HTERT RPE-1 (cell line): ENCODE measurements around the gene TMEM51.
"Not testable (repeated sequence)": the region's sequence is repeated elsewhere in the genome, so short reads cannot be mapped to it uniquely, and the experiment has no call there.

ENCODE experiments used
- in situ Hi-C: fragments of 300-500 bp; cut with MboI; formaldehyde crosslinking; loops from 4 replicates; pipeline ENCODE4 v1.14.3; 2020; ENCODE audit warnings: low sequenced_read_pairs

Gene TMEM51

DNA sequence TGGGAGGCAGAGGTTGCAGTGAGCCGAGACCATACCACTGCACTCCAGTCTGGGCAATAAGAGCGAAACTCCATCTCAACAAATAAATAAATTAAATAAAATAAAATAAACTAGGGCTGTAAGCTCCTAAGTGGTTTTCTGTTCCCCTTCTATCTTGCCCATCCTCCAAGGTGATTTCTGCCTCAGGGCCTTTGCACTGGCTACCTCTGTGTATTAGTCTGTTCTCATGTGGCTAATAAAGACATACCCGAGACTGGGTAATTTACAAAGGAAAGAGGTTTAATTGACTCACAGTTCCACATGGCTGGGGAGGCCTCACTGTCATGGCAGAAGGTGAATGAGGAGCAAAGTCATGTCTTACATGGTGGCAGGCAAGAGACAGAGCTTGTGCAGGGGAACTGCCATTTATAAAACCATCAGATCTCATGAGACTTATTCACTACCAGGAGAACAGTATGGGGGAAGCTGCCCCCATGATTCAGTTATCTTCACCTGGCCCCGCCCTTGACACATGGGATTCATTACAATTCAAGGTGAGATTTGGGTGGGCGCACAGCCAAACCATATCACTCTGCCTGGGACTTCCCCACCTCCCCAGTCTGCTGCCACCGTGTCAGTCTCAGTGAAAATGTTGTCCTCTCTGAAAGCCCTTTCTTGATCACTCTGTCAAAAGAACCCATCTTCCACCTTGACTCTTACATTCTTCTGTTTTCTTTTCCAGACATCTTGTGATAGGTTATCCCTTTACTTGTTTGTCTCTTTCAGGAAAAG lies 22.0 kb downstream of the TMEM51 start:
- in situ Hi-C loops = not testable (repeated sequence)

DNA sequence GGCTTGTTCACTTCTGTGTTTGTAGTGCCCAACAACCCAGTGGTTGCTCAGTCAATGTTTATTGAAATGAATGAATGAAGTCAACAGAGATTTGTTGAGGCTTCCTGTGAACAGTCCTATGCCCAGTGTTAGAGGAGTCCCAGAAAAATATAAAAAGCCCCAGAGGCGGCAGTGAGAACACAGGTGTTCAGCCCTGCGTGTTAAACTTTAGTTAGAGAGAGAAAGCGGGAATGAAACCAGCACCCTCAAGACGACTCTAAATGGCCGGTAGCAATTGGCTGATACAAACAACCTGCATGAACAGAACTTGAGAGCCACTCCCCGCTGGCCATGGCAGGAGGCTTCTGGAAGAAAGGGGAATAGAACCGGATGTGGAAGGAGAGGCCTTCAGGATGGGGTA lies 22.6 kb downstream of the TMEM51 start:
- in situ Hi-C loops = no loop called here

DNA sequence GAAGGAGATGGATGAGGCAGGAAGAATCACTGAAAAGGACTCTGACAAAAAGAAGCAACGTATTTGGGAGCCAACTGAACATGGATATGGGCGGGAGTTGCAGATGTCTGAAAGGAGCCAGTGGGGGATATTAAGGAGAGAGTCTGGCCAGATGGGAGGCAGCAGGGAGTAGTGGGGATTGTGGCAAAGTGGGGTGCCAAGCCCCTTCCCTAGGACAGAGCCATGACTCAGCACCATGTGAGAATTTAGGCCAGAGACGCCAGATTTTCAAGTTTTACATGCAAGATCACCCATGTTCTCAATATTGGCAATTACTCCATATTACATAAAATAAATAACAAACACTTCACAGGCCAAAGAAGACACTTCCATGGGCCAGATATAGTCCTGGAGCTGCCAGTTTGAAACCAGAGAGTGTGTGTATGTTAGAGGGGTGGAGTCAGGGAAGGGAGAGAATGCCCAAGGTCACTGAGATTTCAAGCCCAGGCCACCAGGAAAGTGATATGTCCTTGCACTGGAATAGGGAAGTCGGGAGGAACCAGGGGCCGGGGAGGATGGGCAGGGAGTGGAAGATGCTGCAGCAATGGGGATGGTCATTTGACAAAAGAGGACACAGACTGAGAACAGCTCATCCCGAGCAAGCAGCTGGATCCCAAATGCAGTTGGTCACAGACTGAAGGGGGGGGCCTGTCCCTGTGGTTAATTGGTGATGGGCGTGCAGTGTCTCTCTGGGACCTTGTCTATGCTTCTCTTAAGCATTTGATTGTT lies 23.5 kb downstream of the TMEM51 start:
- in situ Hi-C loops = no loop called here

DNA sequence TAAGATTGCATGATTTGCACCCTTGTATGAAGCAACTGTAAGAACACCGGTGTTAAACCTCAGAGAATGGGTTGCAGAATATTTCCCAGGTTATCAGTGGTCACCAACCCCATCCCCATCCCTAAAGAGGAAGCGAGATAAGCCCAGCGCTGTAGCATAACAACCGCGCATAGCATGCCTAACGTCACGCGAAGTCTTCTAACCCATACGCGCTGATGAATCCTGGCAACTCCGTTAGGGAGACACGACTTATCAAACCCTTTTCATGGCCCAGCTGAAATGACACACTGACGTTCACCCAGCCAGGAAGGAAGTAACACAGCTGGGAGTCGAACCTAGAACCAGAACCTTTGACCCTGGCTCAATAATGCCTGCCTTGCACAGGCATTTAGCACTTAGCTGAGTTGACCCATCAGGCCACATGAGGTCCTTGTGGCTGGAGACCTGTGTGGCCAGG lies 24.2 kb downstream of the TMEM51 start:
- in situ Hi-C loops = no loop called here

DNA sequence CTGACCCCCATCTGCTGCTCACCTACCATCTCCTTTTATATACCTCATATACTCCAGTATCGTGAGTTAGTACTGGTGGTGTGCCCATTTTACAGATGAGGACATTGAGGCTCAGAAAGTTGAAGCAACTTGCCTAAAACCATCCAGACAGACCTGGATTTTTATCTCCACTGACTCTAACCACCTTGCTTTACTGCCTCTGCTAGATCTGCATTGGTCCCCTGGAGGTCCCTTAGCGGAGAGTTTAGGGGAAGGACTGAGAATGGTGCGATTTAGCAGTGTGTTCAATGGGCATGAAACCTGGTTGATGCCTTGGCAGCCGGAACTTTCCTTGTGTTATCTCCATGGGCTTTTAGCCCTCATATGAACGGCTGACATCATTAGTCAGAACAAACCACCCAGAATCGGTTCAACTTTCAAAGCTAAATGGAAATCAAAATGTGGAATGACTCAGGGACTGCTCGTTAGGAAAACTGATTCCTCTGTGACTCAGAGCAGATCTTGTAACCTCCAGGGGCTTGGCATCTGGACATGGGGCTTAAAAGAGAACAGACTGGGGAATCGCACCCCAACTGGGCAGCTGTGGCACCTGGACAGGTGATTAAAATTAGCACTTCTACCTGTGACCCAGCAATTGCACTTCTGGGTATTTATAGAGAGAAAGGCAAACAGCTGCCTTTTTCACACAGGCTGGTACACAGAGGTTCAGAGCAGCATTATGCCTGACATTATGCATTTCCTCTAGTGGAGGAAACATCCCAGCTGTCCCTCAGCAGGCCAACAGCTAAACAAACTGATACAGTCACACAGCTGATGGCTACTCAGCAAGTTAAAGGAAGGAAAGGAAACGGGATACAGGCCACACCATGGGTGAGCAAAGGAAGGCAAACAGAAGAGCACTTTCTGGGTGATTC lies 25.3 kb downstream of the TMEM51 start:
- in situ Hi-C loops = no loop called here

DNA sequence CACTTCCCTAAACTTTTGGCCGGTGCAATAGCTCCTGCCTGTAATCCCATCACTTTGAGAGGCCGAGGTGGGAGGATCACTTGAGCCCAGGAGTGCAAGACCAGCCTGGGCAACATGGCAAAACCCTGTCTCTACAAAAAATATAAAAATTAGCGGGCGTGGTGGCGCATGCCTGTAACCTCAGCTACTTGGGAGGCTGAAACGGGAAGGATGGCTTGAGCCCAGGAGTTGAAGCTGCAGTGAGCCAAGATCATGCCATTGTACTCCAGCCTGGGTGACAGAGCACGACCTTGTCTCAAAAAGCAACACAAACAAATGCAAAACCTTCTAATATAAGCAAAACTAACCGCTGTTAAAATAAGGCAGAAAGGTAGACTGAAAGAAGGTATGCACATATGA lies 25.9 kb downstream of the TMEM51 start:
- in situ Hi-C loops = no loop called here

DNA sequence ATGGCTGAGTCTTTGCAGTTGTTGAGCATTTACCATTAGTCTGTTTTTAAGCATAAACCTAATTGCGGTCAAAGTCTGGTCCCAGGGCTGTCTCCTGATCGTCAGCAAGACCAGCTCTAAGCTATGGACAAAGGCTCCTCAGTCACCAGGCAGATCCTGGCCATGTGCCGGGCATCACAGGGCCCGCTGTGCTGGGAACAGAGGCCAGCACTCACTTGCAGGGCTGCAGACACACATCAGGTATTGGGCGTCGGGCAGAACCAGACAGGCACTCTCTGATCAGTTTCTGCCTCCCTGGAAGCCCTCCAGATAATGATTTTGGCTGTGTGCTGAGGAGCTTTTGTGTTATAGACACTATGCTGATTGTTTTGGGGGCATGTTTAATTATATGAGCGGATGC lies 26.6 kb downstream of the TMEM51 start:
- in situ Hi-C loops = no loop called here

DNA sequence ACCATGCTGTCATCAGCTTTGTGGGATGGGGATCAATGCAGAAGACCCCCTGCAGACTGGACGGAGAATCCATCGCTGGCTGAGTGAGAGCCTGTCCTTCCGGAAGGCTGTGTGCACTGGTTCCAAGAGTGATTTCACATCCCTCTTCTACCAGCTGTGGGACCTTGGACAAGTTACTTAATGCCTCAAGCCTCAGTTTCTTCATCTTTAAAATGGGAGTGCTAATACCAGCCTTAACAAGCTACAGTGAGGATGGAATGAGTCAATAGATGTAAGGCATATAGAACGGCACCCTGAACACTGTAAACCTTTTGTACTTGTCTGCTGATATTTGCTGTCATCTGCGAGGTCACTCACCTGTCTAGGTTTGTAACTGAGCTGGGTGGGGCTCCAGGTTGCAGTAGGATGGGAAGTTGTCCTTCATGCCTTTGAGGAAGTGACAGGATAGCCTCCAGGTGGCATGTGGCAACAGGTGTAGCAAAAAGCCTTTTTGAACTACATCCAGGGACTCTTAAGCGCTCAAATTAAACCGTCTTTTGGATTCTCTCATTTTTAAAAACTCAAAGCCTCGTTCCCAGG lies 27.5 kb downstream of the TMEM51 start:
- in situ Hi-C loops = no loop called here

DNA sequence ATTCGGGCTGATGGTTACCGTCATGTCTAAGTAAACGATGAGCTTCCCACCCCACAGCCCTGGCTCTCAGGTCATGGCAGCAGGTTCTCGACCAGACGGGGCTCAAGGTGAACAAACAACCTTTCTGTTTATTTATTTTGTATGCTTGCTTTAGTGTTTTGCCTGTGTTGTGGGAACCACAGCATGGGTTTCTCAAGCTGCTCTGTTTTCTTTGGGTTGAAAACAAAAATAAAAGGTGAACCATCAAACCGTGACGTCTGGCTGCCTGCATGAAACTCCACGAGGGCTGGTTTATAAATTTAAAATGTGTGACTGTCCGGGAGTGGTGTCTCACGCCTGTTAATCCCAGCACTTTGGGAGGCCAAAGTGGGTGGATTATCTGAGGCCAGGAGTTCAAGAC lies 28.0 kb downstream of the TMEM51 start:
- in situ Hi-C loops = no loop called here

DNA sequence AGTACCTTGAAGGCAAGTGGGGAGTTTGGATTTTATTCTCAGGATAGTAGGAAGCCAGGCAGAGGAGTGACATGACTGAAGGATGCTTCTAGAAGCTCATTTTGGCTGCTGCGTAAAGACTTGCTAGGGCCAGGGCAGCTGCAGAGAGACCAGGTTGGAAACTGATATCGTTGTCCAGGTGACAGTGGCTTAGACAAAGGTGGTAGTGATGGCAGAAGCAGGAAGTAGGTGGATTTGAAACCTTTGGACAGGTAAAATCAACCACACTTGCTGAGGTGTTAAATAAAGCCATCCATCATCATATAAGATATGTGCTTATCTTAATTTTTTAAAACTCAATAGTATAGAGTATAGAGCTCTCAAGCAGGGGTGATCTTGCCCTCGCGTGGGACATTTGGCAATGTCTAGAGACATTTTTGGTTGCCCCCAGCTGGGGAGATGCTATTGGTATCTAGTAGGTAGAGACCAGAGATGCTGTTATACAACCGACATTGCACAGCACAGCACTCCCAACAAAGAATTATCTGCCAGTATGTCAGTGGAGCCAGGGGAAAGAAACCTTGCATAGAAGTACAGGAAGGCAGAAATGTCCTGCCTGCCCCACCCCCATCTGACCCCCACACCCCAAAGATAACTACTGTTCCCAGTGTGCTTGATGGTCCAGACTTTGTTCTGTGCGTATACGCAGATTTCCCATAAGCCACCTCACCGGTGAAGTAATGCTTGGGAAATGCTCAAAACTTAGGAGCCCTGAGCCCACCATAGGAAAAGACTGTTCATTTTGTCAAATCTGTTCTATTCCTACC lies 31.1 kb downstream of the TMEM51 start:
- in situ Hi-C loops = no loop called here

DNA sequence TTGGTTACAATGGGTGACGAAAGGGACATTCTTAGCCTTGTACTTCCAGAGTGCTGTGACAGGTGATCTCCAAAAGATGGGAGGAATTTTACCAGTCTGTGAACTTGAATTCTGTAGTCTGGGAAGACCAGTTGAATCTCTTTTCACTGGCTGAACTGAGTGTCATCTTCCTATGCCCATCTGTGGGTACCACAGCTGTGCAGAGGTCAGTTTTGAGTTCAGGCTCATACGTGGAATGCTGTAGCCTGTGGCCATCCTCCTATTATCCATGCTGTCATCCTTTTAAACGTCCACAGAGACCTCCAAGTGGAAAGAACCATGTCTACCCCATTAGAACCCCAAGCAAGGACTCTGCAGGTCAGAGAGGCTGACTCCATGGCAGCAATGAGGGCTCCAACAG lies 32.1 kb downstream of the TMEM51 start:
- in situ Hi-C loops = no loop called here

DNA sequence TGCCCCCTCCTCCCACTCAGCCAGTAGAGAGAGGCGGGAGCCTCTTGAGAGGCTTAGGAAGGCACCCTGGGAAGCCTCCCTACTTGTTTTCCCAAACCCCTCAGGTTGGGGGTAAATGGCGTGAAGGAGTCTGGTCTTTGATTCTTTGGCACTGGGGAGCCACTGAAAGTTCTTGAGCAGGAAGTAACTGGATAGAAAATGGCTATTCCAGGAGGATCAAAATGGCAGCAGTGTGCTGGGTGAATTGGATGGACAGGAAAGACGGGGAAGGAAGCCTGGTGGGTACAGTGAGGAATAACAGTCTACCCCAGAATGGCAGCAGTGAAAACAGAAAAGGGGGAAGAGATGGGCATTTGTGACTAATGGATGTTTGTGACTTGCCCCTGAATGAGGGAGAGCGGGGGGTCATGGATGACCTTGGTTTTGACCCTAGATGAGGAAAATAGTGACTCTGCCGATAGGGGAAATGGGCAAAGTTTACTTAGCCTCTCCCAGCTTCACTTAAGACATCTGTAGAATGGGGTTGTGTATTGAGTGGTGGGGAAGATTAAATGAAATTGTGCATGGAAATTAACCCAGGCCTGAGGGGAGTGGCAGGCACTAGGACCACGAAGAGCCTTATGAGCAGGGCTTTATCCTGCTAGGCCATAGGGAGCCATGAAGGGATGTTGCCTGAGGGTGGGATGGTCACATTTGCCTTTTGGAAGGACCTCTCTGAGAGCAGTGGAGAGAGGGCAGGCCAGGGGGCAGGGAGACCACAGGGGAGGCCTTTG lies 32.7 kb downstream of the TMEM51 start:
- in situ Hi-C loops = no loop called here

DNA sequence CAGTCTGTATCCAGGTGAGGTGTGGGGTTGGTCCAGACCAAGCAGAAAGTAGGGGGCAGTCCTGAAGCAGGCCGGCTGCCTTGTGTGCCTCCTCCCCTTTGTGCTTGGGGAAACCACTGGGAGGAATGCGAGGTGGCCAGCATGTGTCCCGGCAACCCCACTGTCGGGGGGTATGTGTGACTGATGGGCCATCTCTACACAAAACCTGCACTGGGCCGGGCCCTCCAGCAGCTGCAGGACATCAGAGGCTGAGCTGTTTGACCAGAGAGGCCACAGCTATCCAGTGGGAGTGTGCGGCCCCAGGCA lies 33.3 kb downstream of the TMEM51 start:
- in situ Hi-C loops = no loop called here

DNA sequence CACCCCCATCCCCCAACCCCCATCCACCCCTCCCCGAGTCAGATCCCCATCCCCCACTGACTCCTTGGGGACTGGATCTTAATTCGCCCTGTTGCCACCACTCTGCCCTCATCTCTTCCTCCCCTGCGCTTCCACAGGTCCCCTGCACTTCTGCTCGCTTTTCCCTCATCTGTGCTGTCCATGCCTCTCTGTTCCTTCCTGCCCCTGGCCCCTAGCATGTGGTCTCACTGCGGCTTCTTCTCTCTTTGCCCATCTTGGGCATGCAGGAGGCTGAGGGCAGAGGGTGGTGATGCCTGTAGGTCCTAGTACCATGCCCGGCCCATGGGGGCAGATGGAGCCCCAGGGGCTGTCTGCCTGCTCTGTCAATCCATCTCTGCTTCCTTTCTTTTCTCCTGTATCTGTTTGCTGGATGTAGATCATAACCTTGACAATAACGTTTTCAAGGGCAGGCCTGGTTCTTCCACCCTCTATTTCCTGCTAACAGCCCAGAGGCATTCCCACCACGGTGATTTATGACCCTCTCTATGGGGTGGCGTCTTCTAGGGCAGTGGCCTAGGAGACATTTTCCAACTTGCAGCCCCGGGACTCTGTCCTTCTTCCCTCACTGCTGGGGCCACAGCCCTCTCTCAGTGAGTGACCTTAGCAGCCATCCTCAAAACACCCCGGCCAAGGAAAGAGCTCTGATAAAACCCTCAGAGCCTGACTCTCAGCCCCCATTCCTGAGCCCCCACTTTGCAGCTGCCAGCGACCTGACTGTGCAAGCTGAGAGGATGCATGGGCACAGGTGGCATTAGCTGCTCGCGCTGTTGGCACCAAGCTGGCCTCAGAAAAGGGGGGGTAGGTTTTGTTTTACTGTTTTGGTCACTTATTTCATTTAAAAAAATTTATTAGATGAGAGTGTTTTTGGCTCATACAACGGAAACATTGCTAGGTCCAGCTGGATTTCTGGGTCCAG lies 33.9 kb downstream of the TMEM51 start:
- in situ Hi-C loops = no loop called here

DNA sequence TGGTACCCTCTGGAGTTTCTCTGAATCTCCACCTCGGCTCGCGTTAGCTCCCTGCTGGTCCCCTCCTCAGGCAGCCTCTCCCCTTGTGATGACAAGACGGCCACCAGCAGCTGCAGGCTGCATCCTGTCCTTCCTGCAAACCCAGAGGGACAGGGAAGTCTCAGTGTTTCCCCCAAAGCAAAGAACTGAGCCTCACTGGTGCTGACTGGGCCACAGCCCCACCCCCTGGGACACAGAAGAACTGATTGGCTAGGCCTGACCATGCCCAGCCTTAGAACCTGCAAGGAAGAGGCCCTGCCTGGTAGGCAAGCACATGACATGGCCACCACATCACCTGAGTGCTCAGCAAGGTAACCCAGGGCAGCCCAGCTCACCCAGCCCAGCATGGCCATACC lies 34.6 kb downstream of the TMEM51 start:
- in situ Hi-C loops = no loop called here

DNA sequence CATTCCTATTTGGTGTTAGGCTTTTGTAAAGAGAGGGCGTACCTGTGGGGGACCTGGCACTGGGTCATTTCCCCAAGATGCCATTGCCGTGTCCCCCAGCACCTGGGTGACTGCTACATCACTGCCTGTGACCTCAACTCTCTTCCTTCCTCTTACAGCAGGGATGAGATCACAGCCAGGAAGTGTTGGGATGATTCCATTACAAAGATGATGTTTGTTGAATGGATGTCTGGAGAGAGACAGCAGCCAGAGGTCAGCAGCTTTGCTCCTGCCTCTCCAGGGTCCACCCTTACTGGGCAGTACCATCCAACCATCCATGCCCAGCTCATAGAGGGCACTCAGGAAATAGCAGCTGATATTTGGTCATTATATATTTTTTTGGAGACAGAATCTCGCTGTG lies 35.1 kb downstream of the TMEM51 start:
- in situ Hi-C loops = no loop called here

DNA sequence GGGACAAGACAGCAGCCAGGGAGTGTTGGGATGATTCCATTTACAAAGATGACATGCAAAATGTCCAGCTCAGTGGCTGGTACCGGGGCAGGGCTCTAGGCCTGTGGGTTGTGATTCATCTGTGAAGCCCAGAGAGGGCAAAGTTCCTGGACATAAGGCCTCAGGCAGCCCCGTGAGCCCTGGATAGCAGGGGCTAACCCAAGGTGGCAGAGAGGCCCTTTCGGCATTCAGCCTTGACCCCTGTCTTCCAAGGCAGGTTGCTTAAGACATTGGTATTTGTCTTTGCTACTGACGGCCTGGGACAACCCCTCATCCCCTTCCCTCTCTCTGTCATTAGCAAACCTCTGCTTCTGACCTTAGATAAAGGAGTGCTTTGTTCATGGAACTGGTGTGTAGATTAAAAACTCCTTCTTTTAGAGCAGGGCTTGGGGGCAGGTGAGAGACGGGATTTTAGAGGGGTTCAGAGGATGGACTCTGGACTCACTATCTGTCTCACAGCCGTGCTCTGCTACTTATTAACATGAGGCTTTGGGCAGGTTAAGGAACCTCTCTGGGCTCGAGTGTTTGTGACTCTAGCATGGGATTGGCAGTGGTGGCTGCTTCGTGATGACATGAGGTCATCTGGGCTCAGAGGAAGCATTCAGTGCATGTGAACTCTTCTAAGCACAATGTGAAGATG lies 36.3 kb downstream of the TMEM51 start:
- in situ Hi-C loops = no loop called here

DNA sequence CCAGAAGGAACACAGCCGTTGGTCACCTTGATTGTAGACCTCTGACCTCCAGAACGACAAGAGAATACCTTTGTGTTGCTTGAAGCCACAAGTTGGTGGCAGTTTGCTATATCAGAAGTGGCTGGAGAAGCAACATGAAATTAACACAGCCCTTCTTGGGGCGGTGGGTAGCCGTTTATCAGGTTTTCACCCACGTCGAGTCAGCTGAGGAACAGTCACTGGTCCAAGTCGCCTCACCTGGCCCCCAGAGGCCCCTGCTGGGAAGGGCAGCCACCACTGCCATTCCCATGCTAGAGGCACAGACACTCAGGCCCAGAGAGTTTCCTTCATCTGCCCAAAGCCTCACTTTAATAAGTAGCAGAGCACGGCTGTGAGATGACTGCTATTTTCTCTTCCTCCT lies 37.7 kb downstream of the TMEM51 start:
- in situ Hi-C loops = no loop called here
